ENCODE data around the gene SFXN3.
A peak's percentile ranks its signal among the peaks of the same experiment; 100 is the strongest.

- TF ChIP-seq, protein P1, sequence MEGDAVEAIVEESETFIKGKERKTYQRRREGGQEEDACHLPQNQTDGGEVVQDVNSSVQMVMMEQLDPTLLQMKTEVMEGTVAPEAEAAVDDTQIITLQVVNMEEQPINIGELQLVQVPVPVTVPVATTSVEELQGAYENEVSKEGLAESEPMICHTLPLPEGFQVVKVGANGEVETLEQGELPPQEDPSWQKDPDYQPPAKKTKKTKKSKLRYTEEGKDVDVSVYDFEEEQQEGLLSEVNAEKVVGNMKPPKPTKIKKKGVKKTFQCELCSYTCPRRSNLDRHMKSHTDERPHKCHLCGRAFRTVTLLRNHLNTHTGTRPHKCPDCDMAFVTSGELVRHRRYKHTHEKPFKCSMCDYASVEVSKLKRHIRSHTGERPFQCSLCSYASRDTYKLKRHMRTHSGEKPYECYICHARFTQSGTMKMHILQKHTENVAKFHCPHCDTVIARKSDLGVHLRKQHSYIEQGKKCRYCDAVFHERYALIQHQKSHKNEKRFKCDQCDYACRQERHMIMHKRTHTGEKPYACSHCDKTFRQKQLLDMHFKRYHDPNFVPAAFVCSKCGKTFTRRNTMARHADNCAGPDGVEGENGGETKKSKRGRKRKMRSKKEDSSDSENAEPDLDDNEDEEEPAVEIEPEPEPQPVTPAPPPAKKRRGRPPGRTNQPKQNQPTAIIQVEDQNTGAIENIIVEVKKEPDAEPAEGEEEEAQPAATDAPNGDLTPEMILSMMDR (conservative IDR thresholded peaks at IDR 0.05; ENCODE audit: low read depth in 2 of 2): no peak
- TF ChIP-seq EZH2 (IDR thresholded peaks at IDR 0.05; ENCODE audit: low read depth, unreplicated experiment): peak; percentile 71
- no peak for TF ChIP-seq REST (IDR thresholded peaks at IDR 0.05; ENCODE audit: unreplicated experiment)
- TF ChIP-seq EZH2phosphoT487 (IDR thresholded peaks at IDR 0.05; ENCODE audit: unreplicated experiment): no peak
- TF ChIP-seq, protein P2, sequence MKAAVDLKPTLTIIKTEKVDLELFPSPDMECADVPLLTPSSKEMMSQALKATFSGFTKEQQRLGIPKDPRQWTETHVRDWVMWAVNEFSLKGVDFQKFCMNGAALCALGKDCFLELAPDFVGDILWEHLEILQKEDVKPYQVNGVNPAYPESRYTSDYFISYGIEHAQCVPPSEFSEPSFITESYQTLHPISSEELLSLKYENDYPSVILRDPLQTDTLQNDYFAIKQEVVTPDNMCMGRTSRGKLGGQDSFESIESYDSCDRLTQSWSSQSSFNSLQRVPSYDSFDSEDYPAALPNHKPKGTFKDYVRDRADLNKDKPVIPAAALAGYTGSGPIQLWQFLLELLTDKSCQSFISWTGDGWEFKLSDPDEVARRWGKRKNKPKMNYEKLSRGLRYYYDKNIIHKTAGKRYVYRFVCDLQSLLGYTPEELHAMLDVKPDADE (IDR thresholded peaks at IDR 0.05): no peak
Observed at GRCh38 chr10:101042667-101043362, 11.8 kb downstream of the SFXN3 start.
